GM23338 (cell line): ENCODE data around the gene DPEP3. TPM values are rescaled to one million over a fixed set of nuclear protein-coding genes. Genes with fewer than 3 reads are reported as not detected.
A peak's percentile ranks its signal among the peaks of the same experiment; 100 is the strongest.

Experiments used
- ATAC-seq: fragments of 200-7000 bp; cut with Tn5 transposase; 3 replicates; pipeline ENCODE4 v1.9.1; 2020
- DNase-seq: peaks from one replicate; pipeline ENCODE4 v3.0.0-alpha.2; 2015; ENCODE audit warnings: low spot score
- H2AFZ ChIP-seq: fragments of 200-600 bp; sonication (generic); 2 replicates; pipeline ENCODE4 v1.8.0; 2016; ENCODE audit warnings: antibody characterized with exemption, mild to moderate bottlenecking, moderate library complexity
- H3F3A ChIP-seq: fragments of 200-600 bp; sonication (generic); replicated peaks from 2 replicates; pipeline ENCODE4 v1.8.0; 2017; ENCODE audit warnings: antibody characterized with exemption, mixed run types, low read depth
- H3K27ac ChIP-seq: fragments of 200-600 bp; sonication (generic); 2 replicates; pipeline ENCODE4 v1.6.1; 2016; ENCODE audit warnings: low read depth
- H3K27me3 ChIP-seq: fragments of 200-600 bp; sonication (generic); 2 replicates; pipeline ENCODE4 v1.8.0; 2016; ENCODE audit warnings: mild to moderate bottlenecking, mixed run types, moderate library complexity; ENCODE audit not compliant: insufficient read depth
- H3K36me3 ChIP-seq: fragments of 200-600 bp; sonication (generic); 2 replicates; pipeline ENCODE4 v1.8.0; 2016; ENCODE audit warnings: mild to moderate bottlenecking; ENCODE audit not compliant: insufficient read depth
- H3K4me1 ChIP-seq: fragments of 200-600 bp; sonication (generic); 2 replicates; pipeline ENCODE4 v1.8.0; 2016; ENCODE audit warnings: mild to moderate bottlenecking, moderate library complexity; ENCODE audit not compliant: insufficient read depth
- H3K4me2 ChIP-seq: fragments of 200-600 bp; sonication (generic); 2 replicates; pipeline ENCODE4 v1.7.1; 2017; ENCODE audit warnings: mixed run types
- H3K4me3 ChIP-seq: fragments of 200-600 bp; sonication (generic); 2 replicates; pipeline ENCODE4 v1.6.1; 2016; ENCODE audit warnings: mixed run types
- H3K79me2 ChIP-seq: fragments of 200-600 bp; sonication (generic); replicated peaks from 2 replicates; pipeline ENCODE4 v1.8.0; 2017; ENCODE audit warnings: mild to moderate bottlenecking; ENCODE audit not compliant: insufficient read depth
- H3K9me2 ChIP-seq: fragments of 200-600 bp; sonication (generic); 2 replicates; pipeline ENCODE4 v1.8.0; 2017; ENCODE audit not compliant: insufficient read depth
- H4K20me1 ChIP-seq: fragments of 200-600 bp; sonication (generic); replicated peaks from 2 replicates; pipeline ENCODE4 v1.8.0; 2017; ENCODE audit warnings: mild to moderate bottlenecking; ENCODE audit not compliant: insufficient read depth
- H3K27ac Mint-ChIP-seq: 2 replicates; pipeline ENCODE4 v1.8.0; 2020; ENCODE audit warnings: inconsistent platforms, mild to moderate bottlenecking, moderate library complexity, mixed read lengths
- H3K27me3 Mint-ChIP-seq: 3 replicates; pipeline ENCODE4 v1.8.0; 2022; ENCODE audit warnings: low read depth, mild to moderate bottlenecking, moderate library complexity, mixed read lengths, inconsistent platforms; ENCODE audit not compliant: insufficient read depth, poor library complexity
- H3K36me3 Mint-ChIP-seq: 3 replicates; pipeline ENCODE4 v1.8.0; 2021; ENCODE audit warnings: low read depth, mild to moderate bottlenecking, inconsistent platforms, moderate library complexity, mixed read lengths
- H3K4me1 Mint-ChIP-seq: 3 replicates; pipeline ENCODE4 v1.8.0; 2020; ENCODE audit warnings: mild to moderate bottlenecking, inconsistent platforms, mixed read lengths
- H3K4me3 Mint-ChIP-seq: 3 replicates; pipeline ENCODE4 v1.8.0; 2021; ENCODE audit warnings: moderate library complexity, mild to moderate bottlenecking, inconsistent platforms, mixed read lengths
- H3K9me3 Mint-ChIP-seq: 3 replicates; pipeline ENCODE4 v1.8.0; 2020; ENCODE audit warnings: moderate library complexity, mild to moderate bottlenecking, inconsistent platforms, mixed read lengths
- CREB1 ChIP-seq: fragments of 250-450 bp; sonication (Bioruptor Pico); IDR thresholded peaks from 2 replicates; pipeline ENCODE4 v1.5.0; 2020; ENCODE audit warnings: low read depth, mild to moderate bottlenecking, moderate library complexity
- CTCF ChIP-seq, 2 experiments: fragments of 200-600 bp in 1 of 2; sonication (generic) in 1 of 2; conservative IDR thresholded peaks; 2 replicates each; pipeline versions ENCODE4 v1.5.1 to v1.6.1; 2016 to 2017; ENCODE audit warnings: antibody characterized with exemption in 2 of 2, low read depth in 2 of 2, mild to moderate bottlenecking in 2 of 2, moderate library complexity in 1 of 2
- ETS1 ChIP-seq: IDR thresholded peaks from 2 replicates; pipeline ENCODE4 v1.6.1; 2016; ENCODE audit warnings: antibody characterized with exemption
- EZH2 ChIP-seq: fragments of 200-600 bp; sonication (generic); IDR thresholded peaks from one replicate; pipeline ENCODE4 v1.8.0; 2017; ENCODE audit warnings: antibody characterized with exemption, mild to moderate bottlenecking, low read depth; ENCODE audit not compliant: unreplicated experiment
- EZH2phosphoT487 ChIP-seq: fragments of 200-600 bp; sonication (generic); IDR thresholded peaks from one replicate; pipeline ENCODE4 v1.8.1; 2018; ENCODE audit warnings: antibody characterized with exemption; ENCODE audit not compliant: unreplicated experiment
- JUNB ChIP-seq: IDR thresholded peaks from one replicate; pipeline ENCODE4 v1.6.1; 2016; ENCODE audit warnings: antibody characterized with exemption; ENCODE audit not compliant: unreplicated experiment
- NANOG ChIP-seq: IDR thresholded peaks from 2 replicates; pipeline ENCODE4 v1.6.1; 2016; ENCODE audit warnings: antibody characterized with exemption, borderline replicate concordance
- POLR2AphosphoS5 ChIP-seq: IDR thresholded peaks from 2 replicates; pipeline ENCODE4 v1.6.1; 2016; ENCODE audit warnings: antibody characterized with exemption, low read depth
- REST ChIP-seq: IDR thresholded peaks from one replicate; pipeline ENCODE4 v1.6.1; 2018; ENCODE audit warnings: antibody characterized with exemption; ENCODE audit not compliant: unreplicated experiment
- STAT1 ChIP-seq: IDR thresholded peaks from one replicate; pipeline ENCODE4 v1.6.1; 2016; ENCODE audit warnings: antibody characterized with exemption; ENCODE audit not compliant: unreplicated experiment
- ZNF114 ChIP-seq: fragments of 250-450 bp; sonication (Bioruptor Pico); IDR thresholded peaks from 2 replicates; pipeline ENCODE4 v1.5.0; 2020; ENCODE audit warnings: mild to moderate bottlenecking, moderate library complexity
- ZNF331 ChIP-seq: fragments of 250-450 bp; sonication (Bioruptor Pico); IDR thresholded peaks from 2 replicates; pipeline ENCODE4 v1.5.0; 2020; ENCODE audit warnings: low read depth, mild to moderate bottlenecking, moderate library complexity
- long read RNA-seq: library from polyadenylated mRNA; unstranded; transcript quantifications from one replicate; pipeline ENCODE4 v2.0.0, GENCODE V29; 2020; ENCODE audit not compliant: unreplicated experiment
- polyA plus RNA-seq: library from polyadenylated mRNA; unstranded; fragments of >200 nt; fragmentation: Nextera tagmentation; extraction: Ambion mirVana; gene quantifications from 2 replicates; pipeline ENCODE4 v1.2.1, GENCODE V29; 2016
- total RNA-seq: library from RNA; depleted of rRNA; stranded (reverse); fragments of >200 nt; shearing (Covaris generic); gene quantifications from 2 replicates; pipeline ENCODE4 v1.2.3, GENCODE V29; 2014; rRNA removed

The DPEP3 gene
- total RNA-seq: 7.9 and 18.4 TPM in 2 replicates
- polyA plus RNA-seq: 8.8 and 11.1 TPM in 2 replicates
- long read RNA-seq, partial matches to known transcripts: 1 of 1 reads
- long read RNA-seq, other reads (novel, unspliced or antisense): 0 of 1 reads

GRCh38 chr16:67979955-67980678 lies at the start of gene DPEP3:
Gene DPEP3, minus strand, starts transcription at chr16:67980499. Its CDS starts 119 bp downstream, at chr16:67980380.
- Histone ChIP-seq H3K27ac (no peak within 1 kb of the TSS), H2AFZ (peak within 1 kb of the TSS; percentile 99), H3K9me2 (no peaks in the 10 kb centered on the region), H3K4me3 (peak within 1 kb of the TSS; percentile 47), H3K4me2 (peak within 1 kb of the TSS; percentile 70), H3K36me3 (no peaks in the 10 kb centered on the region), H3F3A (no peaks in the 10 kb centered on the region), H3K79me2 (no peaks in the 10 kb centered on the region), H3K4me1 (no peaks in the 10 kb centered on the region), H4K20me1 (no peaks in the 10 kb centered on the region), H3K27me3 (no peaks in the 10 kb centered on the region)
- H3K4me1 Mint-ChIP-seq: peaks cover 8% of the 10 kb centered on the region; the same call in 2 of the 3 replicates
- ATAC-seq (peak; percentile 87), DNase-seq (peak; percentile 88)
- TF ChIP-seq REST (no peak), CTCF (conservative IDR thresholded peaks at IDR 0.05; ENCODE audit: low read depth in 2 of 2) (peak; percentile 79 to 99), ZNF114 (CRISPR knock-in tag) (no peak), CREB1 (peak; percentile 69)
- H3K4me3 Mint-ChIP-seq: no peak within 1 kb of the TSS
- no peak within 1 kb of the TSS for H3K27ac Mint-ChIP-seq
- H3K9me3 Mint-ChIP-seq: peaks cover 8% of the 10 kb centered on the region
- no peaks in the 10 kb centered on the region for H3K36me3 Mint-ChIP-seq
- peaks cover 18% of the 10 kb centered on the region for H3K27me3 Mint-ChIP-seq

GRCh38 chr16:68028996-68029395 lies 48.7 kb upstream of the DPEP3 start:
- Mint-ChIP-seq H3K4me1 (peaks cover 4% of the 10 kb centered on the region; the same call in 1 of the 3 replicates), H3K36me3 (peaks cover 24% of the 10 kb centered on the region), H3K27ac (no peak overlapping the region), H3K27me3 (no peaks in the 10 kb centered on the region), H3K4me3 (no peak overlapping the region), H3K9me3 (no peaks in the 10 kb centered on the region)
- Histone ChIP-seq H3F3A (no peaks in the 10 kb centered on the region), H3K36me3 (no peaks in the 10 kb centered on the region), H3K27me3 (no peaks in the 10 kb centered on the region), H3K9me2 (no peaks in the 10 kb centered on the region), H3K79me2 (peaks cover 12% of the 10 kb centered on the region), H4K20me1 (no peaks in the 10 kb centered on the region; the same call in 1 of the 2 replicates), H3K4me3 (no peak overlapping the region), H3K27ac (no peak overlapping the region), H2AFZ (no peak overlapping the region), H3K4me1 (peaks cover 4% of the 10 kb centered on the region; the same call in 1 of the 2 replicates), H3K4me2 (no peak overlapping the region)
- ATAC-seq (no peak), DNase-seq (no peak)
- TF ChIP-seq JUNB (no peak), CREB1 (no peak), NANOG (no peak), ZNF331 (CRISPR knock-in tag) (no peak), POLR2AphosphoS5 (no peak), ETS1 (no peak), ZNF114 (CRISPR knock-in tag) (no peak), STAT1 (no peak), EZH2phosphoT487 (no peak), CTCF (conservative IDR thresholded peaks at IDR 0.05; ENCODE audit: low read depth in 2 of 2) (no peak), EZH2 (no peak)
